Measurements from ENCODE around the gene CDK14. TPM values are rescaled to one million over a fixed set of nuclear protein-coding genes. Genes with fewer than 3 reads are reported as not detected.
"Not testable (repeated sequence)": the region's sequence is repeated elsewhere in the genome, so short reads cannot be mapped to it uniquely, and the experiment has no call there.

Gene CDK14
- total RNA-seq, 1 donor from 2014 or later: 52.3 TPM

GRCh38 chr7:90804370-90804769 is 208.2 kb downstream of the CDK14 start:
- H3K27me3 Mint-ChIP-seq (ENCODE audit: insufficient read depth, low read depth): no peaks in the 10 kb centered on the region
- H3K36me3 Mint-ChIP-seq: peaks cover 37% of the 10 kb centered on the region

GRCh38 chr7:90815552-90815951 is 219.4 kb downstream of the CDK14 start:
- H3K9ac ChIP-seq; H3K27me3 ChIP-seq; H3K27me3 Mint-ChIP-seq (ENCODE audit: insufficient read depth, low read depth); H4K20me1 ChIP-seq (ENCODE audit: low read depth); H3K4me3 ChIP-seq; H3K27ac Mint-ChIP-seq; H3K9me3 Mint-ChIP-seq; H3F3A ChIP-seq (ENCODE audit: low read depth); H3K27ac ChIP-seq; H3K79me2 ChIP-seq (ENCODE audit: low read depth); H3K36me3 ChIP-seq; H3K9me3 ChIP-seq (ENCODE audit: low read depth); DNase-seq (ENCODE audit: low spot score); H3K4me2 ChIP-seq; H3K4me1 Mint-ChIP-seq; H3K4me3 Mint-ChIP-seq; H3K4me1 ChIP-seq; H2AFZ ChIP-seq (replicated peaks): not testable (repeated sequence)
- peaks cover 18% of the 10 kb centered on the region for H3K36me3 Mint-ChIP-seq

More at GRCh38 chr7:90804370-90804769, 208.2 kb downstream of the CDK14 start:
- Mint-ChIP-seq H3K4me1 (no peaks in the 10 kb centered on the region), H3K27ac (no peak overlapping the region), H3K4me3 (no peak overlapping the region), H3K9me3 (peaks cover 38% of the 10 kb centered on the region)
- Histone ChIP-seq H3F3A (ENCODE audit: low read depth) (no peaks in the 10 kb centered on the region), H3K4me2 (no peak overlapping the region), H3K4me3 (no peak overlapping the region), H3K27me3 (no peaks in the 10 kb centered on the region), H3K27ac (no peak overlapping the region), H2AFZ (replicated peaks) (no peak overlapping the region), H3K9ac (no peak overlapping the region), H3K9me3 (ENCODE audit: low read depth) (no peaks in the 10 kb centered on the region), H3K36me3 (peaks cover 4% of the 10 kb centered on the region), H3K4me1 (no peaks in the 10 kb centered on the region), H4K20me1 (ENCODE audit: low read depth) (no peaks in the 10 kb centered on the region), H3K79me2 (ENCODE audit: low read depth) (no peaks in the 10 kb centered on the region)
- DNase-seq (ENCODE audit: low spot score): no peak
- TF ChIP-seq EZH2 (IDR thresholded peaks at IDR 0.05) (no peak), EZH2phosphoT487 (IDR thresholded peaks at IDR 0.05) (no peak), CTCF (IDR thresholded peaks at IDR 0.05) (no peak)

- Histone ChIP-seq H3K79me2 (ENCODE audit: low read depth) (no peaks in the 10 kb centered on the region), H3K4me2 (no peak overlapping the region), H2AFZ (replicated peaks) (no peak overlapping the region), H3K27ac (no peak overlapping the region), H3K4me1 (peaks cover 9% of the 10 kb centered on the region), H3F3A (ENCODE audit: low read depth) (no peaks in the 10 kb centered on the region), H3K27me3 (no peaks in the 10 kb centered on the region), H3K36me3 (no peaks in the 10 kb centered on the region), H3K4me3 (no peak overlapping the region), H3K9ac (no peak overlapping the region), H4K20me1 (ENCODE audit: low read depth) (peaks cover 4% of the 10 kb centered on the region), H3K9me3 (ENCODE audit: low read depth) (no peaks in the 10 kb centered on the region)
- Mint-ChIP-seq H3K36me3 (peaks cover 23% of the 10 kb centered on the region), H3K4me3 (no peak overlapping the region), H3K9me3 (peaks cover 4% of the 10 kb centered on the region), H3K4me1 (peaks cover 3% of the 10 kb centered on the region), H3K27ac (no peak overlapping the region), H3K27me3 (ENCODE audit: insufficient read depth, low read depth) (no peaks in the 10 kb centered on the region)
- DNase-seq (ENCODE audit: low spot score): no peak
- no peak for TF ChIP-seq EZH2 (IDR thresholded peaks at IDR 0.05)
- no peak for TF ChIP-seq EZH2phosphoT487 (IDR thresholded peaks at IDR 0.05)
- no peak for TF ChIP-seq CTCF (IDR thresholded peaks at IDR 0.05)
These were observed 220.5 kb downstream of the CDK14 start for GRCh38 chr7:90816511-90817142.

GRCh38 chr7:90817151-90817550 is 221.0 kb downstream of the CDK14 start:
- Histone ChIP-seq H3K27ac (no peak overlapping the region), H3K27me3 (no peaks in the 10 kb centered on the region), H3F3A (ENCODE audit: low read depth) (no peaks in the 10 kb centered on the region), H3K9me3 (ENCODE audit: low read depth) (no peaks in the 10 kb centered on the region), H3K4me3 (no peak overlapping the region), H2AFZ (replicated peaks) (no peak overlapping the region), H3K79me2 (ENCODE audit: low read depth) (no peaks in the 10 kb centered on the region), H4K20me1 (ENCODE audit: low read depth) (peaks cover 4% of the 10 kb centered on the region), H3K4me2 (no peak overlapping the region), H3K4me1 (peaks cover 9% of the 10 kb centered on the region), H3K9ac (no peak overlapping the region), H3K36me3 (no peaks in the 10 kb centered on the region)
- Mint-ChIP-seq H3K27me3 (ENCODE audit: insufficient read depth, low read depth) (no peaks in the 10 kb centered on the region), H3K36me3 (peaks cover 23% of the 10 kb centered on the region), H3K4me3 (no peak overlapping the region), H3K27ac (no peak overlapping the region), H3K9me3 (peaks cover 2% of the 10 kb centered on the region), H3K4me1 (peaks cover 3% of the 10 kb centered on the region)
- no peak for DNase-seq (ENCODE audit: low spot score)
- TF ChIP-seq EZH2phosphoT487 (IDR thresholded peaks at IDR 0.05): no peak
- no peak for TF ChIP-seq CTCF (IDR thresholded peaks at IDR 0.05)
- TF ChIP-seq EZH2 (IDR thresholded peaks at IDR 0.05): no peak
